Measurements from ENCODE around the gene KLHDC9.
"Not testable (repeated sequence)": the region's sequence is repeated elsewhere in the genome, so short reads cannot be mapped to it uniquely, and the experiment has no call there.

KLHDC9 gene

DNA sequence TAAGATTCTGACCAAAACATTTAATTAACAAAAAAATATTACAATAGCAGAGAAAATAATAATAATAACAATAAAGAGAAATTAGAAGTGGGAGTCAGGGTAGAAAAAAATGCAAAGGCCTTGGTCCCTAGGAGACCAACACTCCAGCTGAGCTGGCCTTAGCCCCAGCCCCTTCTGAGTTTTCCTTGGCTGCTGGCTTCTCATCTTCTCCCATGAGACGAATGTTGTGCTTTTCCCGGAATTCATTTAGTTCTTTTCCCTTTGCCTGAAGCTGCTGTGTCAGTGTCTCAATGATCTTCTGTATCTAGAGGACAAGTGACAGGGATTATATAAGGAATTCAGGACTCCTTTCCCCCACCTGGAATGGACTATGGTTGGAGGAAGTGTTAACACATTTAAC is 2.4 kb downstream of the KLHDC9 start:
- TF ChIP-seq, protein P1, sequence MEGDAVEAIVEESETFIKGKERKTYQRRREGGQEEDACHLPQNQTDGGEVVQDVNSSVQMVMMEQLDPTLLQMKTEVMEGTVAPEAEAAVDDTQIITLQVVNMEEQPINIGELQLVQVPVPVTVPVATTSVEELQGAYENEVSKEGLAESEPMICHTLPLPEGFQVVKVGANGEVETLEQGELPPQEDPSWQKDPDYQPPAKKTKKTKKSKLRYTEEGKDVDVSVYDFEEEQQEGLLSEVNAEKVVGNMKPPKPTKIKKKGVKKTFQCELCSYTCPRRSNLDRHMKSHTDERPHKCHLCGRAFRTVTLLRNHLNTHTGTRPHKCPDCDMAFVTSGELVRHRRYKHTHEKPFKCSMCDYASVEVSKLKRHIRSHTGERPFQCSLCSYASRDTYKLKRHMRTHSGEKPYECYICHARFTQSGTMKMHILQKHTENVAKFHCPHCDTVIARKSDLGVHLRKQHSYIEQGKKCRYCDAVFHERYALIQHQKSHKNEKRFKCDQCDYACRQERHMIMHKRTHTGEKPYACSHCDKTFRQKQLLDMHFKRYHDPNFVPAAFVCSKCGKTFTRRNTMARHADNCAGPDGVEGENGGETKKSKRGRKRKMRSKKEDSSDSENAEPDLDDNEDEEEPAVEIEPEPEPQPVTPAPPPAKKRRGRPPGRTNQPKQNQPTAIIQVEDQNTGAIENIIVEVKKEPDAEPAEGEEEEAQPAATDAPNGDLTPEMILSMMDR (conservative IDR thresholded peaks at IDR 0.05) = no peak
- no peak overlapping the region for H3K27ac ChIP-seq

DNA sequence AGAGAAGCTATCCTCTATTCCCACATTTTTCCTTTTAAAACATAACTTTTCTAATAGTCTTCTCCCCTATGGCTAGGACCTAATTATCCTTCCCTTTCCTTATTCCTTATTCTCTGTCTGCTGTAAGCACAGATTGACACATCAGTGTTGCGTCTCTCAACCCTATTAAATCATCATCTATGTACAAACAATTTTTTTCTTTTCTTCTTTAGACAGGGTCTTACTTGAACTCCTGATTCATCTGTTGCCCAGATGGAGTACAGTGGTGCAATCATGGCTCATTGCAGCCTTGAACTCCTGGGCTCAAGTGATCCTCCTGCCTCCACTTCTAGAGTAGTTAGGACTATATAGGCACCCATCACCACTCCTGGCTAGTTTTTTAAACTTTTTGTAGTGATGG is 8.3 kb downstream of the KLHDC9 start:
- TF ChIP-seq, protein P1 (conservative IDR thresholded peaks at IDR 0.05) = no peak

DNA sequence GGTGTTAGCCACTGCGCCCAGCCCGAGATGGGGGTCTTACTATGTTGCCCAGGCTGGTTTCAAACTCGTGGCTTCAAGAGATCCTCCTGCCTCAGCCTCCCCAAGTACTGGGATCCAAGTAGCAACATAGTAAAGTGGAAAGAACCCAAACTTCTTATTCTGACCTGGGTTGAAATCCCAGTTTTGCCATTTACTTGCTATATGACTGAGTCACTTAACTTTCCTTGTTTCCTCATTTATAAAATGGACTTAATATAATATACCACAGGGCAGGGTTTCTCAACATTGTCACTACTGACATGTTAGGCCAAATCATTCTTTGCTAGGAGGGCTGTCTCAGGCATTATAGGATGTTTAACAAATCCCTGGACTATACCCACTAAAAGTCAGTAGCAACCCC is 13.0 kb downstream of the KLHDC9 start:
- TF ChIP-seq, protein P1 (conservative IDR thresholded peaks at IDR 0.05) = no peak
- no peak overlapping the region for H3K27ac ChIP-seq

More for the DNA sequence above, 8.3 kb downstream of the KLHDC9 start:
- H3K27ac ChIP-seq = no peak overlapping the region

DNA sequence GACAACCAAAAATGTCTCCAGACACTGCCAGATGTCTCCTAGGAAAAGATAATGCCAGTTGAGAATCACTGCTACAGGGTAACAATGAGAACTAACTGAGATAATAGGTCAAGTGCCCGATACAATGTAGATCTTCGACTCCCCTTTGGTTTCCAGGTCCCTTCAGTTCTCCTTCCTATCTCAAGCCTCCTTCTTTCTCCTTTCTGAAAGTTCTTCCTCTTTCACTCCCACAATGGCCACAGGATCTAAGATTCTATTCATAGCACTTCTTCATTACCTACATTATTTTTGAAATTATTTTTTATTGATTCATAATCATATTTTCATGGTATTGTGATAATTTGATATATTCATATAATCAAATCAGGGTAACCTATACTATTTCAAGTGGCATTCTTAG is 13.4 kb downstream of the KLHDC9 start:
- TF ChIP-seq, protein P1 (conservative IDR thresholded peaks at IDR 0.05) = no peak
- no peak overlapping the region for H3K27ac ChIP-seq

DNA sequence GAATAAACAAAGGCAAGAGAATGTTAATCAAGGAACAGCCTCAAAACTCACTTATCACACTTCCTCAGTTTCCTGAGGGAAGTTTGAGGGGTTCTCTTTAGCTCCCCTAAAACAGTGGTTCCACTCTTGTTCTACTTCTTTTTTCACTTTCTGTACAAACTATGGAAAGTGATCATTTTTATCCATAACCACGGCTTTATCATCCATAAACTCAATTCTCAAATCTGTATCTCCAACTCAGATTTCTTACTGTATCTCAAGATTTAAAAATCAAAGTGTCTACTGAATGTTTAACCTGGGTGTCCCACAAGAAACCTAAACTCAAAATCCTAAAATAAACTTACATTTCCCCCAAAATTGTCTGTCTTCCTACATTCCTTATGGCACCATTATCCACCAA is 15.8 kb downstream of the KLHDC9 start:
- TF ChIP-seq, protein P1 (conservative IDR thresholded peaks at IDR 0.05) = no peak
- H3K27ac ChIP-seq = no peak overlapping the region

DNA sequence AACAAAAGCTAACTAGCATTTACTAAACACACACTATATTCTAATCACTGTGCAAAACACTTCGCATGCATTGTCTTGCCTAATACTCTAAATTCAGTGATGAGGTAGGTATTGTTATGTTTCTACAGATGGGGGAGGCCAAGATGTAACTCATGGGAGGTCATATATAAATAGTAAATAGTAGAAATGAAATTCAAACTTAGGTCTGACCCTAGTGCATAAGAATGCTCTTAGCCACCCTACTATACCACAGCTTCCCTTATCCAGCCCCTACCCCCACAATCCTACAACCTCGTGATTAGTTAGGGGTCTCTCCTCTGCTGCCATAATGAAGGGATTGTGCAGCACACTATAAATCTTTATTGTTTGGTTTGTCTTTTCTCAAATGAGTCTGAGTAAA is 16.4 kb downstream of the KLHDC9 start:
- no peak overlapping the region for H3K27ac ChIP-seq
- TF ChIP-seq, protein P1 (conservative IDR thresholded peaks at IDR 0.05) = no peak

DNA sequence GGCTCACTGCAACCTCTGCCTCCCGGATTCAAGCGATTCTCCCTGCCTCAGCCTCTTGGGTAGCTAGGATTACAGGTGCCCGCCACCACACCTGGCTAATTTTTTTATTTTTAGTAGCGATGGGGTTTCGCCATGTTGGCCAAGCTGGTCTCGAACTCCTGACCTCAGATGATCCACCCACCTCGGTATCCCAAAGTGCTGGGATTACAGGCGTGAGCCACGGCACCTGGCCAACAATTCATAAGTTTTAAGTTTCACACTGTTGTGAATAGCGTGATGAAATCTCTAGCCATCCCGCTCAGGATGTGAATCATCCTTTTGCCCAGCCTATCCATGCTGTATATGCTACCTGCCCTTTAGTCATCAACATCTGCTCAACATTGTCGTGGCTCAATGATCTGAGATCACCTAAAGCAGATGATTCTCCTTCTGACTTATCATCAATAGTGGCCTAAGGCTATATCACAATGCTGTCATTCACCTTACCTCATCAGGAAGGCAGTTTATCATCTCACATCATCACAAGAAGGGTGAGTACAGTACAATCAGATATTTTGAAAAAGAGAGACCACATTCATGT is 17.1 kb downstream of the KLHDC9 start:
- TF ChIP-seq, protein P1 (conservative IDR thresholded peaks at IDR 0.05) = no peak

DNA sequence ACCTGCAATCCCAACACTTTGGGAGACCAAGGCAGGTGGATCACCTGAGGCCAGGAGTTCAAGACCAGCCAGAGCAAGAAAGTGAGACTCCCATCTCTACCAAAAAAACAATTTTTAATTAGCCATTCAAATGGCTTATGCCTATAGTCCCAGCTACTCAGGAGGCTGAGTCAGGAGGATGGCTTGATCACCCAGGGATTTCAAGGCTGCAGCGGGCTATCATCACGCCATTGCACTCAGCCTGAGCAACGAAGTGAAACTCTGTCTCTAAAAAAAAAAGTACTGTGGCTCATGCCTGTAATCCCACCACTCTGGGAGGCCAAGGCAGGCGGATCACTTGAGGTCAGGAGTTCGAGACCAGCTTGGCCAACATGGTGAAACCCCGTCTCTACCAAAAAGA is 17.8 kb downstream of the KLHDC9 start:
- H3K27ac ChIP-seq = not testable (repeated sequence)

More for the DNA sequence above, 17.1 kb downstream of the KLHDC9 start:
- H3K27ac ChIP-seq = no peak overlapping the region

Measured in VCaP (cell line).